Fibroblast of mammary gland (primary cell): ENCODE data around the gene SLC2A4RG.
"Not testable (repeated sequence)": the region's sequence is repeated elsewhere in the genome, so short reads cannot be mapped to it uniquely, and the experiment has no call there.

Experiments
- DNase-seq: peaks from one replicate; pipeline ENCODE4 v3.0.0-alpha.2; 2010; ENCODE audit warnings: low read depth
- H3K4me3 ChIP-seq: 2 replicates; pipeline ENCODE4 v1.5.1; 2011; ENCODE audit warnings: low read depth, mild to moderate bottlenecking, low read length, moderate library complexity; ENCODE audit not compliant: control insufficient read depth
- CTCF ChIP-seq: conservative IDR thresholded peaks from 2 replicates; pipeline ENCODE4 v1.5.1; 2011; ENCODE audit warnings: low read depth, low read length, inconsistent platforms; ENCODE audit not compliant: control insufficient read depth, insufficient read depth

Gene SLC2A4RG

GRCh38 chr20:63708301-63709148 is 31.1 kb upstream of the SLC2A4RG start:
- no peak for DNase-seq

GRCh38 chr20:63709149-63709527 is 30.4 kb upstream of the SLC2A4RG start:
- H3K4me3 ChIP-seq: peak overlapping the region; percentile 72
- no peak for TF ChIP-seq CTCF
- no peak for DNase-seq

More at GRCh38 chr20:63708301-63709148, 31.1 kb upstream of the SLC2A4RG start:
- peak overlapping the region; percentile 72 for H3K4me3 ChIP-seq
- no peak for TF ChIP-seq CTCF

GRCh38 chr20:63711085-63711645 is 28.4 kb upstream of the SLC2A4RG start:
- H3K4me3 ChIP-seq: no peak overlapping the region

GRCh38 chr20:63712191-63712590 is 27.4 kb upstream of the SLC2A4RG start:
- no peak for DNase-seq
- TF ChIP-seq CTCF: no peak
- no peak overlapping the region for H3K4me3 ChIP-seq

More at GRCh38 chr20:63711085-63711645, 28.4 kb upstream of the SLC2A4RG start:
- no peak for DNase-seq
- no peak for TF ChIP-seq CTCF

GRCh38 chr20:63714858-63715257 is 24.7 kb upstream of the SLC2A4RG start:
- no peak for DNase-seq
- no peak overlapping the region for H3K4me3 ChIP-seq
- TF ChIP-seq CTCF: no peak

GRCh38 chr20:63718996-63719395 is 20.6 kb upstream of the SLC2A4RG start:
- H3K4me3 ChIP-seq: no peak overlapping the region
- no peak for TF ChIP-seq CTCF
- DNase-seq: no peak

GRCh38 chr20:63722967-63723622 is 16.5 kb upstream of the SLC2A4RG start:
- peak; percentile 56 for DNase-seq

DNA sequence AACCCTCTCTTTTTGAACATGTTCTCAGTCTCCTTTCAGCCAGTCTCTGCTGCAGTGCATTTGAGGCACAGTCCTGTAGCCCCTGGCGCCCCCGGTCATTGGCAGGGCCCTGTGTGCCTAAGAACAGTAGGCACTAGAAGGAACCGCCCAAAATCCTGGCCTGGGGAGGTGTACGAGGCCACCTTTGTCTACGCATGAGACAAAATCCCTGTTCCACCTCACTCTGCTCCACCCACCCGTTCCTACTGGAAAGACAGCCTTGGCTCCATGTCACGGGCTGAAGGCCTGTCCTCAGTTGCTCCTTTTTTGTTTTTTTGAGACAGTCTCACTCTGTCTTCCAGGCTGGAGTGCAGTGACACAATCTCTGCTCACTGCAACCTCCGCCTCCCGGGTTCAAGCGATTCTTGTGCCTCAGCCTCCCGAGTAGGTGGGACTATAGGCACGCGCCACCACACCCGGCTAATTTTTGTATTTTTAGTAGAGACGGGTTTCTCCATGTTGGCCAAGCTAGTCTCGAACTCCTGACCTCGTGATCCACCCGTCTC is 9.3 kb upstream of the SLC2A4RG start:
- not testable (repeated sequence) for H3K4me3 ChIP-seq, DNase-seq

More at GRCh38 chr20:63722967-63723622, 16.5 kb upstream of the SLC2A4RG start:
- not testable (repeated sequence) for H3K4me3 ChIP-seq
